Heart right ventricle (tissue), 16 donors: ENCODE results near the gene ESD. TPM values are rescaled to one million over a fixed set of nuclear protein-coding genes. Genes with fewer than 3 reads are reported as not detected.

ENCODE experiments used
- ATAC-seq, 8 donors: fragments of 200-7000 bp; cut with Tn5 transposase; one replicate each; pipeline ENCODE4 v1.9.1; 2020; ENCODE audit warnings: mild to moderate bottlenecking in 8 of 8, moderate library complexity in 8 of 8, moderate number of reproducible peaks in 1 of 8
- DNase-seq, 2 donors: peaks; one replicate each; pipeline ENCODE4 v3.0.0-alpha.2; 2020
- H3K27ac ChIP-seq, 10 donors: fragments of 200-600 bp; sonication (generic) in 2 of 10; one replicate each; pipeline versions ENCODE4 v1.5.0 to v1.8.0; 2020 to 2022; ENCODE audit warnings: mild to moderate bottlenecking in 3 of 10
- H3K27me3 ChIP-seq, 7 donors: fragments of 200-600 bp; one replicate each; pipeline ENCODE4 v1.8.0; 2021 to 2022; ENCODE audit warnings: mild to moderate bottlenecking in 2 of 7
- H3K36me3 ChIP-seq, 9 donors: fragments of 200-600 bp; sonication (generic) in 1 of 9; one replicate each; pipeline versions ENCODE4 v1.5.0 to v1.8.0; 2020 to 2022; ENCODE audit warnings: mild to moderate bottlenecking in 2 of 9
- H3K4me1 ChIP-seq, 9 donors: fragments of 200-600 bp; sonication (generic) in 1 of 9; one replicate each; pipeline versions ENCODE4 v1.5.0 to v1.8.0; 2020 to 2022; ENCODE audit warnings: mild to moderate bottlenecking in 4 of 9
- H3K4me3 ChIP-seq, 10 donors: fragments of 200-600 bp; sonication (generic) in 2 of 10; one replicate each; pipeline versions ENCODE4 v1.5.0 to v1.8.0; 2020 to 2022; ENCODE audit warnings: mild to moderate bottlenecking in 7 of 10, moderate library complexity in 2 of 10
- H3K9me3 ChIP-seq, 11 donors: fragments of 200-600 bp in 10 of 11; sonication (generic) in 2 of 11; one replicate each; pipeline versions ENCODE4 v1.5.0 to v1.8.0; 2013 to 2022; ENCODE audit warnings: mild to moderate bottlenecking in 2 of 11, control low read depth in 1 of 11, moderate library complexity in 1 of 11
- WGBS, 2 donors: extraction: QIAGEN DNeasy Blood & Tissue Kit; methylation state at CpG; one replicate each; pipeline ENCODE4 v1.1.7; 2013; ENCODE audit warnings: inconsistent platforms in 1 of 2; 5-methylcytosine and 5-hydroxymethylcytosine counted together
- intact Hi-C, 10 donors: fragments of 100-400 bp; cut with DNase I; formaldehyde crosslinking; loops; one replicate each; pipeline versions ENCODE4 v1.11.1 to v1.14.2; 2022
- polyA plus RNA-seq, 2 donors: library from polyadenylated mRNA; stranded (reverse); fragments of 200-250 nt; gene quantifications; one replicate each; pipeline ENCODE4 v1.2.3, GENCODE V29; 2013
- total RNA-seq, 10 donors: library from RNA; stranded (reverse); fragmentation: NEBNext Ultra II Directional in 3 of 10; extraction: Animal tissue kit (Norgen Biotek cat#: 25700) in 3 of 10; gene quantifications; one replicate each; pipeline versions ENCODE4 v1.2.1 to v1.2.4, GENCODE V29; 2021 to 2023
- TF ChIP-seq, protein P1 (sequence below), 9 donors: fragments of 200-600 bp; sonication (generic) in 2 of 9; IDR thresholded peaks; one replicate each; pipeline versions ENCODE4 v1.5.0 to v1.8.0; 2021 to 2022; ENCODE audit warnings: antibody characterized with exemption in 9 of 9, mild to moderate bottlenecking in 5 of 9, moderate library complexity in 1 of 9
- donor health status: Arrhythmogenic right ventricular cardiomyopathy.
- donor health status: ischemic (EF 13 %, LVEDD 7.1; RV severe dilation, severe dysfunction).
- donor health status: healthy with polysubstance abuse.
- donor health status: DM: no; HTN: yes; CAD: no.
- donor health status: DM: no; HTN: no; CAD: no.
- donor health status: ischemic (EF 25% LVEDD 6.9; RV normal size, moderate dysfunction).
- donor health status: ischemic (EF 25% LVEDD 5.7; RV mildly dilated, moderate dysfunction).
- donor health status: healthy.
- donor health status: DM: yes; HTN: yes; CAD: no.
- donor health status: Ischemic cardiomyopathy.
- donor health status: ischemic (EF 35%, LVEDD 5.7; RV mildly dilated, moderate dysfunction).
- donor health status: nonischemic (EF 11% LVEDD 7.7; RV severe dilation, severe dysfunction).
- donor health status: DM: yes; HTN: yes; CAD: no.
- donor health status: PGD.
- donor health status: ischemic (EF 29% LVEDD 5.4; RV normal size, mild dysfunction).
- donor health status: nonischemic (EF 23%, LVEDD 6.1; RV moderate dilation, normal function).

The ESD gene
- total and polyA plus RNA-seq, 12 donors: 44.9 to 124 (median 106) TPM

GRCh38 chr13:46743191-46743590 lies 53.8 kb downstream of the ESD start:
- Histone ChIP-seq H3K9me3 (no peaks in the 10 kb centered on the region), H3K4me3 (no peak overlapping the region), H3K27ac (no peak overlapping the region), H3K36me3 (peaks cover 0 to 99% (median 23%) of the 10 kb centered on the region in 9 donors), H3K4me1 (no peaks in the 10 kb centered on the region), H3K27me3 (no peaks in the 10 kb centered on the region)
- 79 to 85% methylated on average over 2 of the region's 2 CpGs for WGBS, 2 donors
- TF ChIP-seq, protein P1, sequence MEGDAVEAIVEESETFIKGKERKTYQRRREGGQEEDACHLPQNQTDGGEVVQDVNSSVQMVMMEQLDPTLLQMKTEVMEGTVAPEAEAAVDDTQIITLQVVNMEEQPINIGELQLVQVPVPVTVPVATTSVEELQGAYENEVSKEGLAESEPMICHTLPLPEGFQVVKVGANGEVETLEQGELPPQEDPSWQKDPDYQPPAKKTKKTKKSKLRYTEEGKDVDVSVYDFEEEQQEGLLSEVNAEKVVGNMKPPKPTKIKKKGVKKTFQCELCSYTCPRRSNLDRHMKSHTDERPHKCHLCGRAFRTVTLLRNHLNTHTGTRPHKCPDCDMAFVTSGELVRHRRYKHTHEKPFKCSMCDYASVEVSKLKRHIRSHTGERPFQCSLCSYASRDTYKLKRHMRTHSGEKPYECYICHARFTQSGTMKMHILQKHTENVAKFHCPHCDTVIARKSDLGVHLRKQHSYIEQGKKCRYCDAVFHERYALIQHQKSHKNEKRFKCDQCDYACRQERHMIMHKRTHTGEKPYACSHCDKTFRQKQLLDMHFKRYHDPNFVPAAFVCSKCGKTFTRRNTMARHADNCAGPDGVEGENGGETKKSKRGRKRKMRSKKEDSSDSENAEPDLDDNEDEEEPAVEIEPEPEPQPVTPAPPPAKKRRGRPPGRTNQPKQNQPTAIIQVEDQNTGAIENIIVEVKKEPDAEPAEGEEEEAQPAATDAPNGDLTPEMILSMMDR (IDR thresholded peaks at IDR 0.05): no peak
- intact Hi-C loops: no loop called here
- DNase-seq (no peak), ATAC-seq (no peak)

GRCh38 chr13:46739447-46740098 lies 57.4 kb downstream of the ESD start:
- 85 to 94% methylated on average over 4 of the region's 4 CpGs for WGBS, 2 donors
- ATAC-seq (peak in 1 of 8 donors; percentile 25), DNase-seq (no peak)
- Histone ChIP-seq H3K36me3 (peaks cover 0 to 100% (median 17%) of the 10 kb centered on the region in 9 donors), H3K27me3 (no peaks in the 10 kb centered on the region), H3K4me3 (no peak overlapping the region), H3K27ac (no peak overlapping the region), H3K9me3 (no peaks in the 10 kb centered on the region), H3K4me1 (peaks cover 0 to 6% (median 0%) of the 10 kb centered on the region in 9 donors)
- intact Hi-C loops: loop anchor here in 1 of 10 donors (10.0 kb wide), 1 partner anchor 45 kb away; no protein-coding TSS in a partner anchor
- TF ChIP-seq, protein P1 (IDR thresholded peaks at IDR 0.05): no peak

GRCh38 chr13:46738766-46739165 lies 58.2 kb downstream of the ESD start:
- Histone ChIP-seq H3K36me3 (peaks cover 0 to 100% (median 23%) of the 10 kb centered on the region in 9 donors), H3K4me3 (no peak overlapping the region), H3K9me3 (no peaks in the 10 kb centered on the region), H3K27me3 (no peaks in the 10 kb centered on the region), H3K27ac (no peak overlapping the region), H3K4me1 (peaks cover 0 to 6% (median 0%) of the 10 kb centered on the region in 9 donors)
- TF ChIP-seq, protein P1 (IDR thresholded peaks at IDR 0.05): no peak
- DNase-seq (no peak), ATAC-seq (no peak)
- WGBS, 2 donors: 83 to 86% methylated on average over 1 of the region's 1 CpG
- intact Hi-C loops: loop anchor here in 1 of 10 donors (10.0 kb wide), 1 partner anchor 46 kb away; no protein-coding TSS in a partner anchor

- peaks cover 0 to 100% (median 29%) of the 10 kb centered on the region in 9 donors for H3K36me3 ChIP-seq
- intact Hi-C loops: loop anchor here in 1 of 10 donors (10.0 kb wide), 1 partner anchor 47 kb away; no protein-coding TSS in a partner anchor
- no peak overlapping the region for H3K4me3 ChIP-seq
- no peak for DNase-seq
- H3K27me3 ChIP-seq: no peaks in the 10 kb centered on the region
- TF ChIP-seq, protein P1 (IDR thresholded peaks at IDR 0.05): no peak
- no peaks in the 10 kb centered on the region for H3K9me3 ChIP-seq
- ATAC-seq: no peak
- no peak overlapping the region for H3K27ac ChIP-seq
- H3K4me1 ChIP-seq: peaks cover 0 to 6% (median 0%) of the 10 kb centered on the region in 9 donors
- 91 to 92% methylated on average over 2 of the region's 2 CpGs for WGBS, 2 donors
Measured at GRCh38 chr13:46738055-46738454, 58.9 kb downstream of the ESD start.
